Neural cell (in vitro differentiated cells): Measurements from ENCODE around the gene HDAC10.

ENCODE experiments used
- EP300 ChIP-seq: fragments of 450-650 bp; conservative IDR thresholded peaks from 2 replicates; pipeline ENCODE4 v1.6.1; 2014; ENCODE audit warnings: antibody characterized with exemption, mild to moderate bottlenecking, moderate library complexity; ENCODE audit not compliant: poor library complexity, severe bottlenecking
- EZH2 ChIP-seq: fragments of 200-600, 300-800 bp; shearing (Covaris generic), sonication (generic); IDR thresholded peaks from 2 replicates; pipeline ENCODE4 v1.6.1; 2014; ENCODE audit warnings: antibody characterized with exemption, low read length, borderline replicate concordance, mild to moderate bottlenecking; ENCODE audit not compliant: insufficient read depth, poor library complexity, severe bottlenecking
- MXI1 ChIP-seq: fragments of 450-650 bp; conservative IDR thresholded peaks from 2 replicates; pipeline ENCODE4 v1.6.1; 2014; ENCODE audit warnings: antibody characterized with exemption, mild to moderate bottlenecking; ENCODE audit not compliant: poor library complexity, severe bottlenecking
- POLR2AphosphoS5 ChIP-seq: IDR thresholded peaks from 2 replicates; pipeline ENCODE4 v1.6.1; 2012
- SMC3 ChIP-seq: fragments of 450-650 bp; conservative IDR thresholded peaks from 2 replicates; pipeline ENCODE4 v1.6.1; 2014; ENCODE audit warnings: antibody characterized with exemption, mild to moderate bottlenecking, moderate library complexity; ENCODE audit not compliant: poor library complexity
- TAF1 ChIP-seq: IDR thresholded peaks from 2 replicates; pipeline ENCODE4 v1.6.1; 2012; ENCODE audit warnings: low read depth
- TF ChIP-seq, protein P1 (sequence below): fragments of 450-650 bp; IDR thresholded peaks from 2 replicates; pipeline ENCODE4 v1.5.1; 2014; ENCODE audit warnings: antibody characterized with exemption, mild to moderate bottlenecking, moderate library complexity; ENCODE audit not compliant: poor library complexity, severe bottlenecking
- TF ChIP-seq, protein P2 (sequence below): IDR thresholded peaks from 2 replicates; pipeline ENCODE4 v1.6.1; 2012; ENCODE audit warnings: borderline replicate concordance

DNA sequence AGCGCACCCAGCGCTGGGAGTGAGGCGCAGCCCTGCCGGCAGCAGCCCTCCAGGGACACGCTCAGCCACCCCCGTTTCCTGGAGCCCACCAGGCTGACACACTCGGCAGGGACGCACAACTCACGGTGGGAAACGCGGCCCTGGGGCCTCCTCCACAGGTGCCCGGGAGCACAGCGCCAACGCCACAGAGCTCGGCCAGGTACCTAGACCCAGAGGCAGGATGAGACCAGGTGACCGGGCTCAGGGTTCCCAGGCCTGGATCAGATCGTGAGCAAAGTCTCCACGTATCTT lies 24.2 kb downstream of the HDAC10 start:
- TF ChIP-seq, protein P1, sequence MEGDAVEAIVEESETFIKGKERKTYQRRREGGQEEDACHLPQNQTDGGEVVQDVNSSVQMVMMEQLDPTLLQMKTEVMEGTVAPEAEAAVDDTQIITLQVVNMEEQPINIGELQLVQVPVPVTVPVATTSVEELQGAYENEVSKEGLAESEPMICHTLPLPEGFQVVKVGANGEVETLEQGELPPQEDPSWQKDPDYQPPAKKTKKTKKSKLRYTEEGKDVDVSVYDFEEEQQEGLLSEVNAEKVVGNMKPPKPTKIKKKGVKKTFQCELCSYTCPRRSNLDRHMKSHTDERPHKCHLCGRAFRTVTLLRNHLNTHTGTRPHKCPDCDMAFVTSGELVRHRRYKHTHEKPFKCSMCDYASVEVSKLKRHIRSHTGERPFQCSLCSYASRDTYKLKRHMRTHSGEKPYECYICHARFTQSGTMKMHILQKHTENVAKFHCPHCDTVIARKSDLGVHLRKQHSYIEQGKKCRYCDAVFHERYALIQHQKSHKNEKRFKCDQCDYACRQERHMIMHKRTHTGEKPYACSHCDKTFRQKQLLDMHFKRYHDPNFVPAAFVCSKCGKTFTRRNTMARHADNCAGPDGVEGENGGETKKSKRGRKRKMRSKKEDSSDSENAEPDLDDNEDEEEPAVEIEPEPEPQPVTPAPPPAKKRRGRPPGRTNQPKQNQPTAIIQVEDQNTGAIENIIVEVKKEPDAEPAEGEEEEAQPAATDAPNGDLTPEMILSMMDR: no peak
- no peak for TF ChIP-seq TAF1
- TF ChIP-seq, protein P2, sequence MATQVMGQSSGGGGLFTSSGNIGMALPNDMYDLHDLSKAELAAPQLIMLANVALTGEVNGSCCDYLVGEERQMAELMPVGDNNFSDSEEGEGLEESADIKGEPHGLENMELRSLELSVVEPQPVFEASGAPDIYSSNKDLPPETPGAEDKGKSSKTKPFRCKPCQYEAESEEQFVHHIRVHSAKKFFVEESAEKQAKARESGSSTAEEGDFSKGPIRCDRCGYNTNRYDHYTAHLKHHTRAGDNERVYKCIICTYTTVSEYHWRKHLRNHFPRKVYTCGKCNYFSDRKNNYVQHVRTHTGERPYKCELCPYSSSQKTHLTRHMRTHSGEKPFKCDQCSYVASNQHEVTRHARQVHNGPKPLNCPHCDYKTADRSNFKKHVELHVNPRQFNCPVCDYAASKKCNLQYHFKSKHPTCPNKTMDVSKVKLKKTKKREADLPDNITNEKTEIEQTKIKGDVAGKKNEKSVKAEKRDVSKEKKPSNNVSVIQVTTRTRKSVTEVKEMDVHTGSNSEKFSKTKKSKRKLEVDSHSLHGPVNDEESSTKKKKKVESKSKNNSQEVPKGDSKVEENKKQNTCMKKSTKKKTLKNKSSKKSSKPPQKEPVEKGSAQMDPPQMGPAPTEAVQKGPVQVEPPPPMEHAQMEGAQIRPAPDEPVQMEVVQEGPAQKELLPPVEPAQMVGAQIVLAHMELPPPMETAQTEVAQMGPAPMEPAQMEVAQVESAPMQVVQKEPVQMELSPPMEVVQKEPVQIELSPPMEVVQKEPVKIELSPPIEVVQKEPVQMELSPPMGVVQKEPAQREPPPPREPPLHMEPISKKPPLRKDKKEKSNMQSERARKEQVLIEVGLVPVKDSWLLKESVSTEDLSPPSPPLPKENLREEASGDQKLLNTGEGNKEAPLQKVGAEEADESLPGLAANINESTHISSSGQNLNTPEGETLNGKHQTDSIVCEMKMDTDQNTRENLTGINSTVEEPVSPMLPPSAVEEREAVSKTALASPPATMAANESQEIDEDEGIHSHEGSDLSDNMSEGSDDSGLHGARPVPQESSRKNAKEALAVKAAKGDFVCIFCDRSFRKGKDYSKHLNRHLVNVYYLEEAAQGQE: no peak
- no peak for TF ChIP-seq POLR2AphosphoS5
- no peak for TF ChIP-seq EP300
- no peak for TF ChIP-seq MXI1
- no peak for TF ChIP-seq EZH2
- TF ChIP-seq SMC3: no peak
